ENCODE data around the gene MRC1.

The MRC1 gene

GRCh38 chr10:17857040-17857439, 47.9 kb downstream of the MRC1 start:
- DNase-seq (ENCODE audit: low read depth) = no peak
- no peak for TF ChIP-seq CTCF (conservative IDR thresholded peaks at IDR 0.05; ENCODE audit: low read depth, low read length)
- no peak overlapping the region for H3K4me3 ChIP-seq (ENCODE audit: low read length)

DNA sequence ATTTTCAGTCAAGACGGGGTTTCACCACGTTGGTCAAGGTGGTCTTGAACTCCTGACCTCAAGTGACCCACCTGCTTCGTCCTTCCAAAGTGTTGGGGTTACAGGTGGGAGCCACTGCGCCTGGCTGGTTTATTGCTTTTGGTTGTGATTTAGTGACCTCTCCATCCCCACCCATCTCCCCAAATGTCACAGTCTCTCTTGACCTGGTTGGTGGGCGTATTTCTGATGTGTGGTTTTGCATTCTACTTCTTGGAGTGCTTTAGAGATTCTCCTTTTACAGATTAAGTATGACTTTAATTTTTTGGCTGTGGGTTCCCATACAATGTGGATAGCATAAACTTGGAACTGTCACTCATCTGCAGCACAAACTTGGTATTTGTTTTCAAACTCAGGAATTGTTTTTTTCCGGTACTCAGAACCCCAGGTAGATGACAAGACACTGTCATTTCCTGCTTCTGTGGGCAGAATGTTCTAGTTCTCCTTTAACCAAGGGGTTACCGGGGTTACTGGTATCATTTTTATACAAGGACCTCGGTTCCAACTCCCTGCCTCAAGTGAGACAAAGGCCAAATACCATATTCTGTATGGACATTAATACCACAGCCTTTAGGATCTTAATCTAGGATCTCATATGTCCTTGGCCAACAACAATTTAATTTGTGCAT, 50.5 kb downstream of the MRC1 start:
- DNase-seq (ENCODE audit: low read depth) = no peak
- no peak for TF ChIP-seq CTCF (conservative IDR thresholded peaks at IDR 0.05; ENCODE audit: low read depth, low read length)
- H3K4me3 ChIP-seq (ENCODE audit: low read length) = no peak overlapping the region

- TF ChIP-seq CTCF (conservative IDR thresholded peaks at IDR 0.05; ENCODE audit: low read depth, low read length) = no peak
- no peak overlapping the region for H3K4me3 ChIP-seq (ENCODE audit: low read length)
- no peak for DNase-seq (ENCODE audit: low read depth)
Measured at GRCh38 chr10:17861760-17862159, 52.6 kb downstream of the MRC1 start.

- no peak for TF ChIP-seq CTCF (conservative IDR thresholded peaks at IDR 0.05; ENCODE audit: low read depth, low read length)
- H3K4me3 ChIP-seq (ENCODE audit: low read length) = no peak overlapping the region
- DNase-seq (ENCODE audit: low read depth) = no peak
Measured at GRCh38 chr10:17865351-17865750, 56.2 kb downstream of the MRC1 start.

DNA sequence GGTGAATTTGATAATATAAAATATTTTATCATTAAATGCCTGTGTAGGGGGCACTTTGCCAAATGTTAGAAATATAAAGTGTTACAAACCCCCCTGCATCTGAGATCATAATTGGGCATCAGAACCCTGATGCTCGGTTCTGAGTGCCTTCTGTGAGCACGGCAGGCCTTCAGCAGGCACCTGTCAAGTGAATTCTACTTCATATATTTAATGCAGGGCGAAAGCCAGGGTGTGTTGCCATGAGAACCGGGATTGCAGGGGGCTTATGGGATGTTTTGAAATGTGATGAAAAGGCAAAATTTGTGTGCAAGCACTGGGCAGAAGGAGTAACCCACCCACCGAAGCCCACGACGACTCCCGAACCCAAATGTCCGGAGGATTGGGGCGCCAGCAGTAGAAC, 57.2 kb downstream of the MRC1 start:
- no peak for DNase-seq (ENCODE audit: low read depth)
- no peak overlapping the region for H3K4me3 ChIP-seq (ENCODE audit: low read length)
- TF ChIP-seq CTCF (conservative IDR thresholded peaks at IDR 0.05; ENCODE audit: low read depth, low read length) = no peak

DNA sequence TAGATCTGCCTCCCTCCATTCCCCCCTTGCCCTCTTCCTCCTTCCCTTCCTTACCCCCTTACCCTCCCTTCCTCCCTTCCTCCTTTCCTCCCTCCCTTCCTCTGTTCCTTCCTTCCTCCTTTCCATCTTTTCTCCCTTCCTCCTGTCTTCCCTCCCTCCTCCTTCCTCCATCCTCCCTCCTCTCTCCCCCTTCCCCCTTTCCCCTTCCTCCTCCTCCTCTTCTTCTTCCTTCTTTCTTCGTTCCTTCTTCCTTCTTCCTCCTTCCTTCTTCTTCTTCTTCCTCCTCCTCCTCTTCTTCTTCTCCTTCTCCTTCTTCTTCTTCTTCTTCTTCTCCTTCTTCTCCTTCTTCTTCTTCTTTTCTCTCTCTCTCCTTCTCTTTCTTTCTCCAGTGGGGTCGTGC, 57.9 kb downstream of the MRC1 start:
- DNase-seq (ENCODE audit: low read depth) = no peak
- TF ChIP-seq CTCF (conservative IDR thresholded peaks at IDR 0.05; ENCODE audit: low read depth, low read length) = no peak
- no peak overlapping the region for H3K4me3 ChIP-seq (ENCODE audit: low read length)

GRCh38 chr10:17871036-17871435, 61.9 kb downstream of the MRC1 start:
- H3K4me3 ChIP-seq (ENCODE audit: low read length) = no peak overlapping the region
- TF ChIP-seq CTCF (conservative IDR thresholded peaks at IDR 0.05; ENCODE audit: low read depth, low read length) = no peak
- no peak for DNase-seq (ENCODE audit: low read depth)
